Measurements from ENCODE around the gene MAN1A2. TPM values are rescaled to one million over a fixed set of nuclear protein-coding genes. Genes with fewer than 3 reads are reported as not detected.

Gene MAN1A2
- total and polyA plus RNA-seq, 9 of the 15 experiments (the other 6 are each of a cell fraction or from before 2014, with no cell fraction given) = 4.2 to 38.4 (median 18.7) TPM

DNA sequence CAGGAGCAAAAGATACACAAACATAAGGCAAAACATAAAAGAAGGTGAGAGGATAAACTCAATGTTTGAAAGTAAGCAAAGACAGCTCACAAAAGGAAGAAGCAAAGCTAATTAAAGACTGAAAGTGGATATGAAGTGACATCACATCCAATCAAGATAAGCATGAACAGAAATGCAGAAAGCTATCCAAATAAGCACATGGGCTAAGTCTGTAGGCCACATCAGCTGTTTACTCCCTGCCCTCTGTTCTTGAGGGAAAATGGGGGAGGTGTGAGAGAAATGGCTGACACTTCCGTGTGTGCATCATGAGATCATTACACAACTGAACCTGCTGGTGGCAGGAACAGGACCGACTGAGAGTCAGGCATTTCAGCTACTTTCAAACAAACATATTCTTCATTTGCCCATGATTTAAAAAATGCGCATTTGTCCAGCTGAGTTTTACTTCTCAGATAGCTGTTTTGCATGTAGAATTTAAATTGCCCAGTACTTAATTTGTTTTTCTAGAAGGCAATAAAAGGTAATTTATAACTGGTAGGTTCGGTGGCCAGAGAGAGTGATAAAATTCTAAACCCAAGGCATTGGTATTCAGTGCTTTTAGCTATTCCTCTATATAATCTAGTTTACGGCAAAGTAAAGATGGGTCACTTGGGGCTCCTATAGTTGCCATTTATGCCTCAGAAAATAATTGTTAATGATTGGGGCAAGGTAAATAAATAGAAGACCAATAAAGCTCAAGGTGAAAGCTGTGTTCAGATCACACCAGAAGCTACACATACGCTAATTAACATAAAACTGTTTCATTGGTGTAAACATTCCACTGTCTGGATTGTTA is 27.2 kb upstream of the MAN1A2 start (continued):
- TF ChIP-seq, protein P1, sequence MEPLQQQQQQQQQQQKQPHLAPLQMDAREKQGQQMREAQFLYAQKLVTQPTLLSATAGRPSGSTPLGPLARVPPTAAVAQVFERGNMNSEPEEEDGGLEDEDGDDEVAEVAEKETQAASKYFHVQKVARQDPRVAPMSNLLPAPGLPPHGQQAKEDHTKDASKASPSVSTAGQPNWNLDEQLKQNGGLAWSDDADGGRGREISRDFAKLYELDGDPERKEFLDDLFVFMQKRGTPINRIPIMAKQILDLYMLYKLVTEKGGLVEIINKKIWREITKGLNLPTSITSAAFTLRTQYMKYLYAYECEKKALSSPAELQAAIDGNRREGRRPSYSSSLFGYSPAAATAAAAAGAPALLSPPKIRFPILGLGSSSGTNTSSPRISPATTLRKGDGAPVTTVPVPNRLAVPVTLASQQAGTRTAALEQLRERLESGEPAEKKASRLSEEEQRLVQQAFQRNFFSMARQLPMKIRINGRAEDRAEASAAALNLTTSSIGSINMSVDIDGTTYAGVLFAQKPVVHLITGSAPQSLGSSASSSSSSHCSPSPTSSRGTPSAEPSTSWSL (CRISPR knock-in tag; IDR thresholded peaks at IDR 0.05; ENCODE audit: borderline replicate concordance) = no peak
- TF ChIP-seq CHAMP1 (IDR thresholded peaks at IDR 0.05) (peak; percentile 70), ELF1 (tag; IDR thresholded peaks at IDR 0.05) (peak; percentile 88), MED1 (CRISPR knock-in tag; IDR thresholded peaks at IDR 0.05; ENCODE audit: borderline replicate concordance) (no peak), KAT7 (CRISPR knock-in tag; IDR thresholded peaks at IDR 0.05; ENCODE audit: borderline replicate concordance) (no peak), ZNF512 (tag; IDR thresholded peaks at IDR 0.05) (peak; percentile 46), HDAC2 (IDR thresholded peaks at IDR 0.05) (0 out of 2 replicates have a peak, but pooled peaks have one; percentile 47), NFIC (IDR thresholded peaks at IDR 0.05) (no peak; the same call in 1 of the 2 replicates), ZBTB5 (IDR thresholded peaks at IDR 0.05) (no peak), ZNF408 (CRISPR knock-in tag; IDR thresholded peaks at IDR 0.05; ENCODE audit: low read depth) (no peak), TAF7 (tag; IDR thresholded peaks at IDR 0.05) (no peak), POLR2B (IDR thresholded peaks at IDR 0.05; ENCODE audit: low read depth, partially characterized antibody) (no peak), TAF15 (IDR thresholded peaks at IDR 0.05; ENCODE audit: low read depth, low read length) (no peak), NCOA2 (IDR thresholded peaks at IDR 0.05; ENCODE audit: partially characterized antibody in 2 of 2) (no peak), TAF9B (IDR thresholded peaks at IDR 0.05; ENCODE audit: partially characterized antibody) (peak; percentile 73), NFRKB (IDR thresholded peaks at IDR 0.05; ENCODE audit: low read depth) (peak; percentile 90)
- TF ChIP-seq, protein P2, sequence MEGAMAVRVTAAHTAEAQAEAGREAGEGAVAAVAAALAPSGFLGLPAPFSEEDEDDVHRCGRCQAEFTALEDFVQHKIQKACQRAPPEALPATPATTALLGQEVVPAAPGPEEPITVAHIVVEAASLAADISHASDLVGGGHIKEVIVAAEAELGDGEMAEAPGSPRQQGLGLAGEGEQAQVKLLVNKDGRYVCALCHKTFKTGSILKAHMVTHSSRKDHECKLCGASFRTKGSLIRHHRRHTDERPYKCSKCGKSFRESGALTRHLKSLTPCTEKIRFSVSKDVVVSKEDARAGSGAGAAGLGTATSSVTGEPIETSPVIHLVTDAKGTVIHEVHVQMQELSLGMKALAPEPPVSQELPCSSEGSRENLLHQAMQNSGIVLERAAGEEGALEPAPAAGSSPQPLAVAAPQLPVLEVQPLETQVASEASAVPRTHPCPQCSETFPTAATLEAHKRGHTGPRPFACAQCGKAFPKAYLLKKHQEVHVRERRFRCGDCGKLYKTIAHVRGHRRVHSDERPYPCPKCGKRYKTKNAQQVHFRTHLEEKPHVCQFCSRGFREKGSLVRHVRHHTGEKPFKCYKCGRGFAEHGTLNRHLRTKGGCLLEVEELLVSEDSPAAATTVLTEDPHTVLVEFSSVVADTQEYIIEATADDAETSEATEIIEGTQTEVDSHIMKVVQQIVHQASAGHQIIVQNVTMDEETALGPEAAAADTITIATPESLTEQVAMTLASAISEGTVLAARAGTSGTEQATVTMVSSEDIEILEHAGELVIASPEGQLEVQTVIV (CRISPR knock-in tag; IDR thresholded peaks at IDR 0.05; ENCODE audit: borderline replicate concordance) = no peak

Measured in K562 (cell line).